IMR-90 (cell line): ENCODE measurements around the gene FADS2. TPM values are rescaled to one million over a fixed set of nuclear protein-coding genes. Genes with fewer than 3 reads are reported as not detected.

Source experiments
- ATAC-seq: fragments of 200-7000 bp; cut with Tn5 transposase; 2 replicates; pipeline ENCODE4 v1.9.1; 2020; ENCODE audit warnings: low read depth, mild to moderate bottlenecking, moderate library complexity
- BruUV-seq: library from RNA; stranded (reverse); fragments of 400-500 nt; replicated peaks from 2 replicates; lab custom pipeline; 2021; lab: Mats Ljungman, UMichigan
- CTCF ChIA-PET: fragments of 300-600 bp; formaldehyde crosslinking; extraction: SDS; loops from one replicate; lab custom pipeline; 2021; ENCODE audit warnings: antibody characterized with exemption; lab: Yijun Ruan, JAX
- POLR2A ChIA-PET: fragments of 300-600 bp; sonication (Branson Sonifier 250); formaldehyde crosslinking; loops from one replicate; lab custom pipeline; 2022; ENCODE audit warnings: antibody characterized with exemption; ENCODE audit not compliant: unreplicated experiment; lab: Charles Lee
- DNase-seq: peaks from one replicate; pipeline ENCODE4 v3.0.0; 2013
- H2AFZ ChIP-seq: replicated peaks from 2 replicates; pipeline ENCODE3; 2013; ENCODE audit warnings: low read length, mild to moderate bottlenecking; ENCODE audit not compliant: poor library complexity
- H2AK5ac ChIP-seq: 2 replicates; pipeline ENCODE4 v1.6.1; 2013; ENCODE audit warnings: low read depth, low read length, inconsistent platforms
- H2AK9ac ChIP-seq: replicated peaks from 2 replicates; pipeline ENCODE3; 2013; ENCODE audit warnings: mild to moderate bottlenecking, low read depth, low read length, moderate library complexity; ENCODE audit not compliant: poor library complexity
- H2BK120ac ChIP-seq: 2 replicates; pipeline ENCODE4 v1.6.1; 2013; ENCODE audit warnings: low read depth, low read length, inconsistent platforms
- H2BK15ac ChIP-seq: 3 replicates; pipeline ENCODE4 v1.6.1; 2013; ENCODE audit warnings: low read depth, low read length, inconsistent platforms
- H2BK20ac ChIP-seq: 2 replicates; pipeline ENCODE4 v1.6.1; 2013; ENCODE audit warnings: low read depth, mild to moderate bottlenecking, inconsistent platforms, low read length, moderate library complexity
- H2BK5ac ChIP-seq: 2 replicates; pipeline ENCODE4 v1.6.1; 2013; ENCODE audit warnings: mild to moderate bottlenecking, low read depth, low read length, inconsistent platforms; ENCODE audit not compliant: poor library complexity, severe bottlenecking
- H3K14ac ChIP-seq: replicated peaks from 2 replicates; pipeline ENCODE4 v1.6.1; 2013; ENCODE audit warnings: low read depth, low read length, inconsistent platforms
- H3K18ac ChIP-seq: 2 replicates; pipeline ENCODE4 v1.6.1; 2013; ENCODE audit warnings: low read depth, low read length, control low read depth
- H3K23ac ChIP-seq: 2 replicates; pipeline ENCODE4 v1.6.1; 2013; ENCODE audit warnings: low read depth, low read length, inconsistent platforms
- H3K27ac ChIP-seq: 2 replicates; pipeline ENCODE4 v1.5.1; 2013; ENCODE audit warnings: mild to moderate bottlenecking, control low read depth, low read length; ENCODE audit not compliant: insufficient read depth
- H3K27me3 ChIP-seq: 2 replicates; pipeline ENCODE4 v1.6.1; 2013; ENCODE audit warnings: low read length; ENCODE audit not compliant: control insufficient read depth, insufficient read depth
- H3K36me3 ChIP-seq: 2 replicates; pipeline ENCODE4 v1.6.1; 2013; ENCODE audit warnings: low read length, mixed read lengths; ENCODE audit not compliant: control insufficient read depth, insufficient read depth
- H3K4ac ChIP-seq: 2 replicates; pipeline ENCODE4 v1.6.1; 2013; ENCODE audit warnings: low read depth, low read length, inconsistent platforms
- H3K4me1 ChIP-seq: 2 replicates; pipeline ENCODE4 v1.6.1; 2013; ENCODE audit warnings: low read length, mixed read lengths; ENCODE audit not compliant: control insufficient read depth, insufficient read depth
- H3K4me2 ChIP-seq: 2 replicates; pipeline ENCODE4 v1.6.1; 2013; ENCODE audit warnings: low read depth, mild to moderate bottlenecking, control low read depth, low read length, moderate library complexity
- H3K4me3 ChIP-seq: 2 replicates; pipeline ENCODE4 v1.5.1; 2013; ENCODE audit warnings: low read depth, mild to moderate bottlenecking, control low read depth, low read length, moderate library complexity; ENCODE audit not compliant: insufficient read depth
- H3K56ac ChIP-seq: 2 replicates; pipeline ENCODE4 v1.6.1; 2013; ENCODE audit warnings: low read length, inconsistent platforms; ENCODE audit not compliant: insufficient read depth; ENCODE audit errors: extremely low read depth
- H3K79me1 ChIP-seq, 2 experiments: 2 replicates each; pipeline ENCODE4 v1.6.1; 2013; ENCODE audit warnings: low read length in 2 of 2, inconsistent platforms in 1 of 2, low read depth in 1 of 2
- H3K9ac ChIP-seq: 2 replicates; pipeline ENCODE4 v1.6.1; 2013; ENCODE audit warnings: low read depth, low read length, control low read depth
- H3K9me1 ChIP-seq: 2 replicates; pipeline ENCODE4 v1.6.1; 2013; ENCODE audit warnings: low read length, inconsistent platforms; ENCODE audit not compliant: insufficient read depth
- H3K9me3 ChIP-seq: 2 replicates; pipeline ENCODE4 v1.6.1; 2013; ENCODE audit warnings: low read length; ENCODE audit not compliant: control insufficient read depth, insufficient read depth
- H4K20me1 ChIP-seq: 2 replicates; pipeline ENCODE4 v1.6.1; 2013; ENCODE audit warnings: low read length, inconsistent platforms; ENCODE audit not compliant: insufficient read depth
- H4K5ac ChIP-seq: 2 replicates; pipeline ENCODE4 v1.6.1; 2013; ENCODE audit warnings: mild to moderate bottlenecking, low read depth, low read length, control low read depth
- H4K8ac ChIP-seq, 2 experiments: 2 replicates each; pipeline ENCODE4 v1.6.1; 2013; ENCODE audit warnings: low read depth in 2 of 2, low read length in 2 of 2, control low read depth in 1 of 2, inconsistent platforms in 1 of 2
- H4K91ac ChIP-seq: 2 replicates; pipeline ENCODE4 v1.6.1; 2013; ENCODE audit warnings: low read depth, low read length, inconsistent platforms; ENCODE audit not compliant: insufficient read depth
- USF2 ChIP-seq: fragments of 150-350 bp; IDR thresholded peaks from 2 replicates; pipeline ENCODE4 v1.6.1; 2017; ENCODE audit warnings: mild to moderate bottlenecking, antibody characterized with exemption, low read length, low read depth
- WGBS, 2 experiments: methylation state at CpG; one replicate each; pipeline versions ENCODE4 v1.1.5 to v1.1.7; 2013; ENCODE audit warnings: missing lambda C conversion rate in 2 of 2; ENCODE audit not compliant: insufficient read length in 1 of 2; ENCODE audit errors: extremely low coverage in 2 of 2; 5-methylcytosine and 5-hydroxymethylcytosine counted together
- dilution Hi-C: fragments of 300-500 bp; cut with HindIII; formaldehyde crosslinking; loops from one replicate; pipeline ENCODE4 v1.14.3; 2018; ENCODE audit warnings: low sequenced_read_pairs; ENCODE audit not compliant: unreplicated experiment
- in situ Hi-C: fragments of 300-500 bp; cut with MboI; formaldehyde crosslinking; loops from 3 replicates; pipeline ENCODE4 v1.14.3; 2019; ENCODE audit warnings: low sequenced_read_pairs, inconsistent platforms, mixed read lengths
- intact Hi-C: fragments of 100-400 bp; cut with micrococcal nuclease; formaldehyde crosslinking; loops from 2 replicates; pipeline ENCODE4 v1.10.0; 2022
- polyA plus RNA-seq, 3 experiments: library from polyadenylated mRNA; depleted of rRNA; stranded (reverse); fragments of >200 nt; gene quantifications; 2 replicates each; pipeline ENCODE4 v1.2.3, GENCODE V29; 2012; ENCODE audit warnings: low replicate concordance in 1 of 3
- total RNA-seq: library from RNA; depleted of rRNA; stranded (reverse); fragments of >200 nt; gene quantifications from 2 replicates; pipeline ENCODE4 v1.2.3, GENCODE V29; 2012

Gene FADS2
- total and polyA plus RNA-seq, 2 of the 4 experiments (the other 2 are of a cell fraction) = 33.3 to 88.4 TPM

- no peak overlapping the region for H3K18ac ChIP-seq
- WGBS, 2 experiments = 92% methylated on average over 11 of the region's 14 CpGs; no CpG with 5 or more reads in 1 of the 2 experiments
- H3K9ac ChIP-seq = no peak overlapping the region
- no peak overlapping the region for H2BK5ac ChIP-seq
- no peak for ATAC-seq
- H2BK20ac ChIP-seq = no peak overlapping the region
- H4K8ac ChIP-seq = no peak overlapping the region
- H2AK5ac ChIP-seq = no peak overlapping the region
- no peak overlapping the region for H4K91ac ChIP-seq
- no peak for TF ChIP-seq USF2
- H3K23ac ChIP-seq = no peak overlapping the region
- BruUV-seq = no TSS peak
- no peaks in the 10 kb centered on the region for H3K9me3 ChIP-seq
- no peak overlapping the region for H3K14ac ChIP-seq
- no peak overlapping the region for H3K4ac ChIP-seq
- H3K9me1 ChIP-seq = no peaks in the 10 kb centered on the region
- no peak overlapping the region for H2BK15ac ChIP-seq
- dilution Hi-C loops (no loop called here), intact Hi-C loops (no loop called here), in situ Hi-C loops (loop anchor here (25.0 kb wide), 1 partner anchor 457 kb away; no protein-coding TSS in a partner anchor)
- H3K4me2 ChIP-seq = no peak overlapping the region
- ChIA-PET CTCF (no interaction called here), POLR2A (no interaction called here)
- no peak overlapping the region for H3K56ac ChIP-seq
- no peak overlapping the region for H4K5ac ChIP-seq
- no peaks in the 10 kb centered on the region; a peak in 1 of 4 replicates for H3K79me1 ChIP-seq
- no peak overlapping the region for H3K27ac ChIP-seq
- DNase-seq = no peak
- no peak overlapping the region for H2AFZ ChIP-seq
- H3K36me3 ChIP-seq = peaks cover 47% of the 10 kb centered on the region
- peaks cover 7% of the 10 kb centered on the region for H4K20me1 ChIP-seq
- H3K4me1 ChIP-seq = no peaks in the 10 kb centered on the region
- no peak overlapping the region for H3K4me3 ChIP-seq
- no peak overlapping the region for H2BK120ac ChIP-seq
- no peak overlapping the region for H2AK9ac ChIP-seq
- H3K27me3 ChIP-seq = no peaks in the 10 kb centered on the region
Observed at GRCh38 chr11:61854966-61855714, 27.0 kb downstream of the FADS2 start.
